GM12872 (cell line): ENCODE results near the gene ZC3HAV1L.

Experiments
- TF ChIP-seq, protein P1 (sequence below): IDR thresholded peaks from 3 replicates; pipeline ENCODE4 v1.5.1; 2011; ENCODE audit warnings: low read depth, mild to moderate bottlenecking, low read length, moderate library complexity; ENCODE audit not compliant: insufficient read depth

The ZC3HAV1L gene

DNA sequence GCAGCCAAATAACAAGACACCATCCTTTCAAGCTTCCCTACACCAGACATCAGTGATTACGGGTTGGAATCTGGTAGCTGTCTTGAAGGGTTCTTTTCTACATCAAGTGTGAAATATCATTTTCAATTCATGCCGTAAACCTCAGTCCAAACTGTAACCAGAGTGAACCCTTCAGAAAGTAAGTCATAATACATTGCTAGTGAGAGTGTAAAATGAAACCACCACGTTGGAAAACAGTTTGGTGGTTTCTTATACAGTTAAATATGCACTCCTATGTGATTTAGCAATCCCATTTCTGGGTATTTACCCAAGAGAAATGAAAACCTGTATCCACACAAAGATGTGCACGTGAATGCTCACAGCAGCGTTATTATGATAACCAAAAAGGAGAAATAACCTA is 25.6 kb upstream of the ZC3HAV1L start:
- TF ChIP-seq, protein P1, sequence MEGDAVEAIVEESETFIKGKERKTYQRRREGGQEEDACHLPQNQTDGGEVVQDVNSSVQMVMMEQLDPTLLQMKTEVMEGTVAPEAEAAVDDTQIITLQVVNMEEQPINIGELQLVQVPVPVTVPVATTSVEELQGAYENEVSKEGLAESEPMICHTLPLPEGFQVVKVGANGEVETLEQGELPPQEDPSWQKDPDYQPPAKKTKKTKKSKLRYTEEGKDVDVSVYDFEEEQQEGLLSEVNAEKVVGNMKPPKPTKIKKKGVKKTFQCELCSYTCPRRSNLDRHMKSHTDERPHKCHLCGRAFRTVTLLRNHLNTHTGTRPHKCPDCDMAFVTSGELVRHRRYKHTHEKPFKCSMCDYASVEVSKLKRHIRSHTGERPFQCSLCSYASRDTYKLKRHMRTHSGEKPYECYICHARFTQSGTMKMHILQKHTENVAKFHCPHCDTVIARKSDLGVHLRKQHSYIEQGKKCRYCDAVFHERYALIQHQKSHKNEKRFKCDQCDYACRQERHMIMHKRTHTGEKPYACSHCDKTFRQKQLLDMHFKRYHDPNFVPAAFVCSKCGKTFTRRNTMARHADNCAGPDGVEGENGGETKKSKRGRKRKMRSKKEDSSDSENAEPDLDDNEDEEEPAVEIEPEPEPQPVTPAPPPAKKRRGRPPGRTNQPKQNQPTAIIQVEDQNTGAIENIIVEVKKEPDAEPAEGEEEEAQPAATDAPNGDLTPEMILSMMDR: no peak

DNA sequence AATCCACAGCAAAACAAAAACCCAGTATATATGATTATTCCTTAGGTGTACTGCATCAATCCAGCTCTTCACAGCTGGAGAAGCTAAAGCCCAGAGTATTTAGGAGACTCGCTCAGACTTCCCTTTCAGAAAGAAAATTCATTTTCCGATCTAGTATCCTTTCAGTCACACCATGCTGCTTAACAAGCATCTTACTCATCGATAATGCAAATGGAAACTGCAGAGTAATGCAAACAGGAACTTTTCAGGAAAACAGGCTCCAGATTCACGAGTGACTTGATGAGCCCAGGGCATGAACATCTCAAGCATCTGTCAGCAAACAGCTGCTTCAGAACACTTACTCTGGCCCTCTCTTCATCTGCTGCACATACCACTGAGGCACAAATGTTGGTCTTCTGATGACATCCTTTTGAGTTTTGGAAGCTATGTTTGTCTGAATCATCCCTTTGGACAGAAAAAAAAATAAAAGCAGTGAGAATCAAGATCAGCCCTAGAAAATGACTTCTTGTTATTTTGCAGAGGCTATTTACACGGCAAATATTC is 24.9 kb upstream of the ZC3HAV1L start:
- TF ChIP-seq, protein P1: no peak

DNA sequence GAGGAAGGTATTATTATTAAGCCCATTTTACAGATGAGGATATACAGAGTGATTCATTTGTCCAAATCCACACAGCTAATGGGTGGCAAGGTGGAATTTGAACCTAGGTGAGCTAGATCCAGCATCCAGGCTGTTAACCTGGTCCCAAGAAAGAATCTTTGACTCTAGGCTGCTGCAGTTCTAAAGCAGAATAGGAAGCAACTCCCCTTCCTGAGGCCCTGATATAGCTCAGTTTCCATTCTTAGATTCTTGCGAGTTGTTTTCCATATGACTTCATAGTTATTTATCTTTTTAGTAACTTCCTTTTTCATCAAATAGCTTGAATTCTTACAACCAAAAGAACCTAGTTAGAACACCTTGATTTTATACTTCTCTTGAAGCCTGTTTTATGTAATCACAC is 24.1 kb upstream of the ZC3HAV1L start:
- TF ChIP-seq, protein P1: no peak

DNA sequence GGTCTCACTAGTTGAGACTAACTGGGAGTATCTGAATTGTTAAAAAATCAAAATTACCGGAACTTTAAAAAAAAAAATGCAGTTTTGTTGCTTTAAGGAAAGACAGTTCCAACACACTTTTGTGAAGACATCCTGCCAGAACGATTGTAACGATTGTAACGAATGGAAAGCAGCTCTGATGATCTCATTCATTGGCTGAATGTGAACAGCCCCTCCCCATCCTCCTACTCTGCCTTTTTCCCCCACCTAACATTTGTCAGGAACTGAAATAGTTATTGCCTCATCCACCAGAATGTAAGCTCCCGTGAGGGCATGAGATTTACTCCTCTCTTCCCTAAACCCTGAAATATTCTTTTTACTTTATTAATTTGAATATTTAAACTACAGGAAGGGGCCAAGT is 23.1 kb upstream of the ZC3HAV1L start:
- TF ChIP-seq, protein P1: no peak

DNA sequence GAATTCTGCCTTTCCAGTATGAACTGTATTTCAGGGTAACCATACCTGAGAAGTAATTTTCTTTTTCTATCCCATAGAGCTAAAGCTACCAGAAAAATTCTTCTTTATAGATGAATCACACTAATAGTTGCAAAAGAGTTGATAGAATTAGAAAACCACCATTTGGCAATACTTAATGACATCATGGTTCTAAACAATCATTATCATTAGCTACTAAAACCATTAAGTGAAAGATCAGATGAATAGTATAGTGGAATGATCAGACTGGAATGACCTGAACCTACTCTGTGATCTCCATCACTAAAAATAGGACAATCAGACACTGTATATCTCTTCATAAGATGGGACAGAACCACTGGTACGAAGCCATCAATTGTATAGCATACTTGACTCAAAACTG is 19.8 kb upstream of the ZC3HAV1L start:
- TF ChIP-seq, protein P1: no peak

DNA sequence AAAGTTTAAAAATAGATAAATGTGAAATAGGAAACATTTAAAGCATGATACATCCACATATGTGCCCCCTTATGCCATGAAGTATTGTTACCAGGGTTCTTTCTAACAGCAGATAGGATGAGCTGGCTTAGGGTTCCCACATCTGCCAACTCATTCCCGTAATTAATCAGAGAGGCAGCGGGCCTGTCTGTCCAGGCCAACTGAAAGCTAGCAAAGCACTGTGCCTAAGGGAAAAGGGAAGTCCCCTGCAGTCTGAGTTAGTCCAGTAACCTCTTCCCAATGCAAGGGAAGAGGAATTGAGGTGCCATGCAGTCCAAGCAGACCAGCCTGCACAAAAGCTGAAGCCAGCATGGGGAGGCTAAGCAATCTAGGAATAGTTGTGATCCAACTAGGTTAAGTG is 18.3 kb upstream of the ZC3HAV1L start:
- TF ChIP-seq, protein P1: no peak

DNA sequence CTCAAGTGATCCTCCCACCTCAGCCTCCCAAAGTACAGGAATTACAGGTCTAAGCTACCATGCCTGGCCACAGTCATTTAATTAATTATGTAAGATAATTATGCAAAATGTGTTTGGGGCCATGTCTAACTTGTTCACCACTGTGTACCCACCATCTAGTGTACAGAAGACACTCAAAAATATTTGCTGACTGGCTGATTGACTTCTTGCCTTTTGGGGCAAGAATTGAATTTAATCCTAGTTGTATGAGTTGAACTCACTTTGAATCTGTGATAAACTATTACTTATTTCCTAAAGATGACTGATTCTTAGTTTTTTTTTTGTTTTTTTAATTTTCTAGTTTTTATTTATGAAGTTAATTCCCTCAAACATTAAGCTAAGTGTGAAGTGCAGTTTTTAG is 15.8 kb upstream of the ZC3HAV1L start:
- TF ChIP-seq, protein P1: no peak
